H1 (cell line): Measurements from ENCODE around the gene WNT3A. TPM values are rescaled to one million over a fixed set of nuclear protein-coding genes. Genes with fewer than 3 reads are reported as not detected.

ENCODE experiments used
- BRCA1 ChIP-seq: IDR thresholded peaks from 2 replicates; pipeline ENCODE4 v1.6.1; 2012; ENCODE audit warnings: low read depth, low read length, improper control_type of control experiment
- POLR2A ChIP-seq, 2 experiments: IDR thresholded peaks; 1 replicate in 1 of 2; 2 replicates in 1 of 2; pipeline ENCODE4 v1.6.1; 2011; ENCODE audit warnings: low read depth in 2 of 2, low read length in 2 of 2, mild to moderate bottlenecking in 2 of 2; ENCODE audit errors: control extremely low read depth in 1 of 2
- POLR2AphosphoS5 ChIP-seq: IDR thresholded peaks from 2 replicates; pipeline ENCODE4 v1.6.1; 2011; ENCODE audit warnings: low read depth, low read length
- SRF ChIP-seq: IDR thresholded peaks from 2 replicates; pipeline ENCODE4 v1.6.1; 2011; ENCODE audit warnings: mild to moderate bottlenecking, low read depth, low read length, moderate library complexity
- SUZ12 ChIP-seq: fragments of 200-600 bp; sonication (generic); IDR thresholded peaks from 2 replicates; pipeline ENCODE4 v1.6.1; 2012; ENCODE audit warnings: mild to moderate bottlenecking, inconsistent platforms, low read length, moderate library complexity, mixed read lengths
- polyA plus RNA-seq, 7 experiments: library from polyadenylated mRNA; depleted of rRNA in 3 of 7; stranded (reverse) in 5 of 7; unstranded in 2 of 7; fragments of >200 nt in 5 of 7; fragments of 200-250 nt in 2 of 7; gene quantifications; 1 replicate in 5 of 7; 2 replicates in 1 of 7; 4 replicates in 1 of 7; pipeline versions ENCODE4 v1.2.1 to v1.2.3, GENCODE V29; 2011 to 2013; ENCODE audit warnings: missing spikeins in 2 of 7, mixed read lengths in 2 of 7
- total RNA-seq: library from RNA; stranded (reverse); fragmentation: NEBNext Ultra II Directional; extraction: Animal tissue kit (Norgen Biotek cat#: 25700); gene quantifications from 2 replicates; pipeline ENCODE4 v1.2.1, GENCODE V29; 2021
- TF ChIP-seq, protein P1 (sequence below): IDR thresholded peaks from 2 replicates; pipeline ENCODE4 v1.6.1; 2012; ENCODE audit warnings: inconsistent platforms

The WNT3A gene
- total and polyA plus RNA-seq, 2 of the 8 experiments (the other 6 are each of a cell fraction or from before 2014, with no cell fraction given) = 0.08 to 0.19 TPM

DNA sequence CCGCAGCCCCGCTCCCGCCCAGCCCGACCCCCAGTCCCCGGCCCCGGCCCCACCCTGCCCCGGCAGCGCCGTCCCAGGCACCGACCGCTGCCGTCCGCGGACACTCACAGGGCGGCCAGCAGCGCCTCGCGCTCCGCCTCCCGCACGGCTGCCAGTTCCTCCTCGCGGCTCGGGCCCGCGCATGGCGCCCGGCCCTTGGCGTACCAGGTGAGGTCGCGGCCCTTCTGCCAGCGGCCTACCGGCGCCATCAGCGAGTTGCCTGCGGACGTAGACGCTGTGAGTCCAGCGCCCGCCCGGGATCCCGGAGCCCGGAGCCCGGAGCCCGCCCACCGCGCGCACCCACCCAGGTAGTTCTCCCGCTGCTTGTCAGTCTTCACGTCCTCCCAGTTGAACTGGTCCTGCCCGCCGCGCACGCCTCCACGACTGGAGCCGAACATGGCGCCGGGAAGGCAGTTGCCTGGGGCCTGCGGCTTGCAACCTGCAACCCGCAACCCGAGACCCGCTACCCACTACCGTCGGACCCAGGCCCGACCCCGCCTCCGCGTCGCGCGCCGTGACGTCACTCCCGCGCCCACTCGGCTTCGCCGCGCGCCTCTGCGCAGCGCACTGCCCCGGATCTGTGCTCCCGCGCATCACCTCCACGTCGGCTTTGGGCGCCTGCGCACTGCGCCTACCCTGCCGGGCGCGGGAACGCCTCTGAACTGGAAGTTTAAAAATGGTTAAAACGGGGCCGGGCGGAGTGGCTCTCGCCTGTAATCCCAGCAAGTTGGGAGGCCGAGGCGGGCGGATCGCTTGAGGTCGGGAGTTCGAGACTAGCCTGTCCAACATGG, 96.2 kb downstream of the WNT3A start, which contains the start of gene C1orf35 (continued):
- TF ChIP-seq SUZ12 (no peak), POLR2AphosphoS5 (peak; percentile 81; the same call in 1 of the 2 replicates), POLR2A (IDR thresholded peaks at IDR 0.05; ENCODE audit: control extremely low read depth in 1 of 2, low read depth in 2 of 2, low read length in 2 of 2) (peak in 1 of 2 experiments; percentile 79; a peak in 2 of 3 replicates), BRCA1 (0 out of 2 replicates have a peak, but pooled peaks have one; percentile 9), SRF (peak; percentile 90)
- TF ChIP-seq, protein P1, sequence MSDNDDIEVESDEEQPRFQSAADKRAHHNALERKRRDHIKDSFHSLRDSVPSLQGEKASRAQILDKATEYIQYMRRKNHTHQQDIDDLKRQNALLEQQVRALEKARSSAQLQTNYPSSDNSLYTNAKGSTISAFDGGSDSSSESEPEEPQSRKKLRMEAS = peak; percentile 88
